Left colon (tissue), 2 donors: ENCODE data around the gene CFAP58. TPM values are rescaled to one million over a fixed set of nuclear protein-coding genes. Genes with fewer than 3 reads are reported as not detected.

Experiments used
- ATAC-seq: fragments of 200-7000 bp; cut with Tn5 transposase; one replicate; pipeline ENCODE4 v1.9.1; 2020; ENCODE audit warnings: mild to moderate bottlenecking, moderate library complexity
- DNase-seq, 2 donors: peaks; one replicate each; pipeline ENCODE4 v3.0.0-alpha.2; 2020
- intact Hi-C, 2 donors: fragments of 100-400 bp; cut with DNase I in 1 of 2; cut with micrococcal nuclease in 1 of 2; formaldehyde crosslinking; loops; one replicate each; pipeline versions ENCODE4 v1.11.2 to v1.14.0; 2022; cut with DNase I, micrococcal nuclease
- total RNA-seq, 2 donors: library from RNA; stranded (reverse); fragmentation: NEBNext Ultra II Directional; extraction: Animal tissue kit (Norgen Biotek cat#: 25700); gene quantifications; one replicate each; pipeline ENCODE4 v1.2.1, GENCODE V29; 2021
- donor health status: DM: no; HTN: no; CAD: no.
- donor health status: DM: yes; HTN: yes; CAD: no.

The CFAP58 gene
- total RNA-seq, 2 donors from 2014 or later, result 0.09 to 0.20 TPM

- DNase-seq (no peak), ATAC-seq (no peak)
- intact Hi-C loops, result no loop called here
These were observed 42.9 kb downstream of the CFAP58 start for GRCh38 chr10:104396581-104396980.

- ATAC-seq, result no peak
- intact Hi-C loops, result no loop called here
- no peak for DNase-seq
These were observed 50.0 kb downstream of the CFAP58 start for GRCh38 chr10:104403636-104404035.

- intact Hi-C loops, result no loop called here
- DNase-seq, result no peak
- no peak for ATAC-seq
These were observed 53.4 kb downstream of the CFAP58 start for GRCh38 chr10:104406715-104407650.

GRCh38 chr10:104413528-104413927 is 59.9 kb downstream of the CFAP58 start:
- DNase-seq (no peak), ATAC-seq (no peak)
- intact Hi-C loops, result no loop called here

GRCh38 chr10:104415526-104416165 is 62.0 kb downstream of the CFAP58 start:
- intact Hi-C loops, result no loop called here
- no peak for DNase-seq
- no peak for ATAC-seq

- no peak for ATAC-seq
- no peak for DNase-seq
- intact Hi-C loops, result no loop called here
These were observed 63.2 kb downstream of the CFAP58 start for GRCh38 chr10:104416851-104417250.

- DNase-seq, result no peak
- intact Hi-C loops, result no loop called here
- no peak for ATAC-seq
These were observed 64.1 kb downstream of the CFAP58 start for GRCh38 chr10:104417637-104418292.

- DNase-seq (no peak), ATAC-seq (no peak)
- intact Hi-C loops, result no loop called here
These were observed 71.1 kb downstream of the CFAP58 start for GRCh38 chr10:104424719-104425118.

GRCh38 chr10:104427989-104428388 is 74.4 kb downstream of the CFAP58 start:
- no peak for ATAC-seq
- intact Hi-C loops, result no loop called here
- no peak for DNase-seq

GRCh38 chr10:104429846-104430245 is 76.2 kb downstream of the CFAP58 start:
- no peak for DNase-seq

GRCh38 chr10:104430360-104430759 is 76.7 kb downstream of the CFAP58 start:
- no peak for DNase-seq
- no peak for ATAC-seq
- intact Hi-C loops, result no loop called here

More at GRCh38 chr10:104429846-104430245, 76.2 kb downstream of the CFAP58 start:
- no peak for ATAC-seq
- intact Hi-C loops, result no loop called here

GRCh38 chr10:104433669-104434068 is 80.0 kb downstream of the CFAP58 start:
- no peak for DNase-seq
- no peak for ATAC-seq
- intact Hi-C loops, result no loop called here

- ATAC-seq, result no peak
- intact Hi-C loops, result no loop called here
- DNase-seq, result no peak
These were observed 81.0 kb downstream of the CFAP58 start for GRCh38 chr10:104434601-104435000.

GRCh38 chr10:104435822-104436221 is 82.2 kb downstream of the CFAP58 start:
- no peak for ATAC-seq
- intact Hi-C loops, result no loop called here

GRCh38 chr10:104437226-104437625 is 83.6 kb downstream of the CFAP58 start:
- intact Hi-C loops, result no loop called here
- DNase-seq (no peak), ATAC-seq (no peak)

More at GRCh38 chr10:104435822-104436221, 82.2 kb downstream of the CFAP58 start:
- DNase-seq, result no peak

- no peak for ATAC-seq
- intact Hi-C loops, result no loop called here
These were observed 86.6 kb downstream of the CFAP58 start for GRCh38 chr10:104440221-104440620.

GRCh38 chr10:104441329-104442000 is 87.8 kb downstream of the CFAP58 start:
- DNase-seq (no peak), ATAC-seq (no peak)
- intact Hi-C loops, result no loop called here

More at GRCh38 chr10:104440221-104440620, 86.6 kb downstream of the CFAP58 start:
- DNase-seq, result no peak

- DNase-seq (no peak), ATAC-seq (no peak)
- intact Hi-C loops, result no loop called here
These were observed 91.7 kb downstream of the CFAP58 start for GRCh38 chr10:104445359-104445758.

GRCh38 chr10:104446151-104446550 is 92.5 kb downstream of the CFAP58 start:
- ATAC-seq, result no peak
- intact Hi-C loops, result no loop called here
- DNase-seq, result no peak
